WTC11 (cell line): Measurements from ENCODE around the gene PDE6G. TPM values are rescaled to one million over a fixed set of nuclear protein-coding genes. Genes with fewer than 3 reads are reported as not detected.

Experiments
- ATAC-seq: fragments of 200-7000 bp; cut with Tn5 transposase; 2 replicates; pipeline ENCODE4 v1.10.0; 2021; ENCODE audit warnings: mild to moderate bottlenecking, moderate library complexity
- CTCF ChIA-PET: fragments of 300-600 bp; sonication (Branson Sonifier 250); formaldehyde crosslinking; loops from one replicate; lab custom pipeline; 2021; ENCODE audit warnings: antibody characterized with exemption; lab: Charles Lee
- POLR2A ChIA-PET: fragments of 350-600 bp; sonication (Branson Sonifier 250); formaldehyde crosslinking; loops from one replicate; lab custom pipeline; 2021; ENCODE audit warnings: antibody characterized with exemption; lab: Charles Lee
- DNase-seq: peaks from one replicate; pipeline ENCODE4 v3.0.0; 2021; ENCODE audit warnings: low spot score
- H3K27ac Mint-ChIP-seq: 2 replicates; pipeline ENCODE4 v1.8.0; 2021; ENCODE audit warnings: mixed read lengths
- H3K27me3 Mint-ChIP-seq: 2 replicates; pipeline ENCODE4 v1.8.0; 2021; ENCODE audit warnings: low read depth, mild to moderate bottlenecking, moderate library complexity, mixed read lengths
- H3K36me3 Mint-ChIP-seq: 2 replicates; pipeline ENCODE4 v1.8.0; 2021; ENCODE audit warnings: mixed read lengths
- H3K4me1 Mint-ChIP-seq: 2 replicates; pipeline ENCODE4 v1.8.0; 2022; ENCODE audit warnings: mixed read lengths
- H3K4me3 Mint-ChIP-seq: 2 replicates; pipeline ENCODE4 v1.8.0; 2021; ENCODE audit warnings: mild to moderate bottlenecking, moderate library complexity, mixed read lengths
- H3K9me3 Mint-ChIP-seq: 2 replicates; pipeline ENCODE4 v1.8.0; 2021; ENCODE audit warnings: mixed read lengths
- ATF6 ChIP-seq: sonication (generic); formaldehyde crosslinking; IDR thresholded peaks from 2 replicates; pipeline ENCODE4 v1.8.1; 2023; ENCODE audit warnings: mild to moderate bottlenecking, missing genetic modification reagents
- CREB1 ChIP-seq: sonication (generic); formaldehyde crosslinking; IDR thresholded peaks from 2 replicates; pipeline ENCODE4 v1.8.0; 2023; ENCODE audit warnings: mild to moderate bottlenecking, missing genetic modification reagents
- CREM ChIP-seq: sonication (generic); formaldehyde crosslinking; IDR thresholded peaks from 2 replicates; pipeline ENCODE4 v1.8.1; 2022; ENCODE audit warnings: mild to moderate bottlenecking, missing genetic modification reagents, moderate library complexity
- GABPB1 ChIP-seq: sonication (generic); formaldehyde crosslinking; IDR thresholded peaks from 2 replicates; pipeline ENCODE4 v1.8.1; 2023; ENCODE audit warnings: mild to moderate bottlenecking, missing genetic modification reagents
- GTF2I ChIP-seq: fragments of 250-450 bp; sonication (Bioruptor Pico); conservative IDR thresholded peaks from 2 replicates; pipeline ENCODE4 v1.4.0; 2021; ENCODE audit warnings: mild to moderate bottlenecking
- JUN ChIP-seq: sonication (generic); formaldehyde crosslinking; IDR thresholded peaks from 2 replicates; pipeline ENCODE4 v1.8.0; 2023; ENCODE audit warnings: mild to moderate bottlenecking, missing genetic modification reagents
- KAT7 ChIP-seq: sonication (generic); formaldehyde crosslinking; IDR thresholded peaks from 2 replicates; pipeline ENCODE4 v1.8.1; 2023; ENCODE audit warnings: missing genetic modification reagents, mild to moderate bottlenecking, borderline replicate concordance
- NFE2L1 ChIP-seq: sonication (generic); formaldehyde crosslinking; IDR thresholded peaks from 2 replicates; pipeline ENCODE4 v1.8.1; 2023; ENCODE audit warnings: missing genetic modification reagents
- PRRX2 ChIP-seq: fragments of 250-450 bp; sonication (Bioruptor Pico); IDR thresholded peaks from 2 replicates; pipeline ENCODE4 v1.8.0; 2021; ENCODE audit warnings: mild to moderate bottlenecking
- ZNF121 ChIP-seq: sonication (generic); formaldehyde crosslinking; IDR thresholded peaks from 2 replicates; pipeline ENCODE4 v1.8.0; 2023; ENCODE audit warnings: missing genetic modification reagents
- ZNF138 ChIP-seq: sonication (generic); formaldehyde crosslinking; conservative IDR thresholded peaks from 2 replicates; pipeline ENCODE4 v1.8.1; 2022; ENCODE audit warnings: mild to moderate bottlenecking, moderate library complexity, missing genetic modification reagents
- ZNF219 ChIP-seq: sonication (generic); formaldehyde crosslinking; IDR thresholded peaks from 2 replicates; pipeline ENCODE4 v1.8.0; 2023; ENCODE audit warnings: missing genetic modification reagents, mild to moderate bottlenecking, borderline replicate concordance
- ZNF671 ChIP-seq: fragments of 250-450 bp; sonication (Bioruptor Pico); IDR thresholded peaks from 2 replicates; pipeline ENCODE4 v1.8.0; 2021; ENCODE audit warnings: mild to moderate bottlenecking
- total RNA-seq: library from RNA; stranded (reverse); gene quantifications from 3 replicates; pipeline ENCODE4 v1.2.3, GENCODE V29; 2021
- TF ChIP-seq, protein P1 (sequence below): sonication (generic); formaldehyde crosslinking; IDR thresholded peaks from 2 replicates; pipeline ENCODE4 v1.8.0; 2022; ENCODE audit warnings: mild to moderate bottlenecking, missing genetic modification reagents
- TF ChIP-seq, protein P2 (sequence below): fragments of 200-600 bp; IDR thresholded peaks from 2 replicates; pipeline ENCODE4 v1.8.0; 2022; ENCODE audit warnings: antibody characterized with exemption
- TF ChIP-seq, protein P3 (sequence below): sonication (generic); formaldehyde crosslinking; IDR thresholded peaks from 2 replicates; pipeline ENCODE4 v1.8.1; 2022; ENCODE audit warnings: mild to moderate bottlenecking, missing genetic modification reagents, moderate library complexity, borderline replicate concordance
- TF ChIP-seq, protein P4 (sequence below): fragments of 250-450 bp; sonication (Bioruptor Pico); IDR thresholded peaks from 2 replicates; pipeline ENCODE4 v1.9.0; 2021; ENCODE audit warnings: moderate library complexity, mild to moderate bottlenecking, inconsistent platforms, borderline replicate concordance

The PDE6G gene
- total RNA-seq, 1 experiment from 2014 or later: 4.4 TPM

- no peak for DNase-seq
- Mint-ChIP-seq H3K9me3 (no peaks in the 10 kb centered on the region), H3K27me3 (no peaks in the 10 kb centered on the region), H3K4me3 (peak overlapping the region; percentile 8; the same call in 1 of the 2 replicates), H3K4me1 (peaks cover 21% of the 10 kb centered on the region), H3K27ac (no peak overlapping the region), H3K36me3 (peaks cover 19% of the 10 kb centered on the region)
- no peak for TF ChIP-seq JUN
- TF ChIP-seq, protein P1, sequence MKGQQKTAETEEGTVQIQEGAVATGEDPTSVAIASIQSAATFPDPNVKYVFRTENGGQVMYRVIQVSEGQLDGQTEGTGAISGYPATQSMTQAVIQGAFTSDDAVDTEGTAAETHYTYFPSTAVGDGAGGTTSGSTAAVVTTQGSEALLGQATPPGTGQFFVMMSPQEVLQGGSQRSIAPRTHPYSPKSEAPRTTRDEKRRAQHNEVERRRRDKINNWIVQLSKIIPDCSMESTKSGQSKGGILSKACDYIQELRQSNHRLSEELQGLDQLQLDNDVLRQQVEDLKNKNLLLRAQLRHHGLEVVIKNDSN (CRISPR knock-in tag): no peak
- TF ChIP-seq CREM (CRISPR knock-in tag): no peak
- ATAC-seq: no peak
- POLR2A ChIA-PET: no interaction called here
- CTCF ChIA-PET: interaction anchor here (1.0 kb wide), 2 partner anchors 19 to 30 kb away, joined by 3 to 7 read pairs; partner anchors contain the start of gene ARL16
Measured at GRCh38 chr17:81664051-81664470, 7.7 kb upstream of the PDE6G start.

- DNase-seq (no peak), ATAC-seq (no peak)
- Mint-ChIP-seq H3K4me3 (no peak overlapping the region), H3K27me3 (no peaks in the 10 kb centered on the region), H3K27ac (no peak overlapping the region), H3K4me1 (peaks cover 8% of the 10 kb centered on the region), H3K9me3 (no peaks in the 10 kb centered on the region), H3K36me3 (peaks cover 7% of the 10 kb centered on the region)
- POLR2A ChIA-PET: no interaction called here
- no peak for TF ChIP-seq ZNF219 (CRISPR knock-in tag)
- TF ChIP-seq ZNF121 (CRISPR knock-in tag): no peak
- no peak for TF ChIP-seq ATF6
- TF ChIP-seq NFE2L1 (CRISPR knock-in tag): no peak
- TF ChIP-seq, protein P2, sequence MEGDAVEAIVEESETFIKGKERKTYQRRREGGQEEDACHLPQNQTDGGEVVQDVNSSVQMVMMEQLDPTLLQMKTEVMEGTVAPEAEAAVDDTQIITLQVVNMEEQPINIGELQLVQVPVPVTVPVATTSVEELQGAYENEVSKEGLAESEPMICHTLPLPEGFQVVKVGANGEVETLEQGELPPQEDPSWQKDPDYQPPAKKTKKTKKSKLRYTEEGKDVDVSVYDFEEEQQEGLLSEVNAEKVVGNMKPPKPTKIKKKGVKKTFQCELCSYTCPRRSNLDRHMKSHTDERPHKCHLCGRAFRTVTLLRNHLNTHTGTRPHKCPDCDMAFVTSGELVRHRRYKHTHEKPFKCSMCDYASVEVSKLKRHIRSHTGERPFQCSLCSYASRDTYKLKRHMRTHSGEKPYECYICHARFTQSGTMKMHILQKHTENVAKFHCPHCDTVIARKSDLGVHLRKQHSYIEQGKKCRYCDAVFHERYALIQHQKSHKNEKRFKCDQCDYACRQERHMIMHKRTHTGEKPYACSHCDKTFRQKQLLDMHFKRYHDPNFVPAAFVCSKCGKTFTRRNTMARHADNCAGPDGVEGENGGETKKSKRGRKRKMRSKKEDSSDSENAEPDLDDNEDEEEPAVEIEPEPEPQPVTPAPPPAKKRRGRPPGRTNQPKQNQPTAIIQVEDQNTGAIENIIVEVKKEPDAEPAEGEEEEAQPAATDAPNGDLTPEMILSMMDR: no peak
- TF ChIP-seq GABPB1: no peak
- TF ChIP-seq ZNF138: no peak
- TF ChIP-seq CREM (CRISPR knock-in tag): no peak
- TF ChIP-seq, protein P1 (CRISPR knock-in tag): no peak
- TF ChIP-seq KAT7 (CRISPR knock-in tag): no peak
- TF ChIP-seq ZNF671: no peak
- TF ChIP-seq CREB1 (CRISPR knock-in tag): no peak
- no peak for TF ChIP-seq GTF2I
- TF ChIP-seq PRRX2 (CRISPR knock-in tag): no peak
- TF ChIP-seq, protein P3, sequence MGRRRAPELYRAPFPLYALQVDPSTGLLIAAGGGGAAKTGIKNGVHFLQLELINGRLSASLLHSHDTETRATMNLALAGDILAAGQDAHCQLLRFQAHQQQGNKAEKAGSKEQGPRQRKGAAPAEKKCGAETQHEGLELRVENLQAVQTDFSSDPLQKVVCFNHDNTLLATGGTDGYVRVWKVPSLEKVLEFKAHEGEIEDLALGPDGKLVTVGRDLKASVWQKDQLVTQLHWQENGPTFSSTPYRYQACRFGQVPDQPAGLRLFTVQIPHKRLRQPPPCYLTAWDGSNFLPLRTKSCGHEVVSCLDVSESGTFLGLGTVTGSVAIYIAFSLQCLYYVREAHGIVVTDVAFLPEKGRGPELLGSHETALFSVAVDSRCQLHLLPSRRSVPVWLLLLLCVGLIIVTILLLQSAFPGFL (CRISPR knock-in tag): no peak
- TF ChIP-seq, protein P4, sequence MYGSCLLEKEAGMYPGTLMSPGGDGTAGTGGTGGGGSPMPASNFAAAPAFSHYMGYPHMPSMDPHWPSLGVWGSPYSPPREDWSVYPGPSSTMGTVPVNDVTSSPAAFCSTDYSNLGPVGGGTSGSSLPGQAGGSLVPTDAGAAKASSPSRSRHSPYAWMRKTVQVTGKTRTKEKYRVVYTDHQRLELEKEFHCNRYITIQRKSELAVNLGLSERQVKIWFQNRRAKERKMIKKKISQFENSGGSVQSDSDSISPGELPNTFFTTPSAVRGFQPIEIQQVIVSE (CRISPR knock-in tag): no peak
- CTCF ChIA-PET: no interaction called here
Measured at GRCh38 chr17:81662002-81662401, 5.7 kb upstream of the PDE6G start.
